Measurements from ENCODE around the gene CTRB1. TPM values are rescaled to one million over a fixed set of nuclear protein-coding genes. Genes with fewer than 3 reads are reported as not detected.

CTRB1 gene
- total RNA-seq = over 10,000 TPM; 14,932 to 20,352 TPM

- intact Hi-C loops (cut with DNase I) = no loop called here
- H3K36me3 ChIP-seq (replicated peaks in 1 of 2; ENCODE audit: insufficient read depth in 1 of 2, low read depth in 2 of 2) = no peaks in the 10 kb centered on the region
- H3K27me3 ChIP-seq = no peaks in the 10 kb centered on the region
- WGBS, 2 donors = 42 to 59% methylated on average over 9 to 17 of the region's 19 CpGs
- peak within 1 kb of the TSS; percentile 54 to 97 for H3K4me3 ChIP-seq
- H3K4me1 ChIP-seq = peaks cover 51% of the 10 kb centered on the region
- peak within 1 kb of the TSS; percentile 90 to 100 (median 96) for H3K27ac ChIP-seq
- TF ChIP-seq POLR2A (IDR thresholded peaks at IDR 0.05) (peak; percentile 85 to 96 (median 96)), CTCF (IDR thresholded peaks at IDR 0.05) (no peak)
- peak; percentile 97 to 99 (median 99) for DNase-seq
- H3K9me3 ChIP-seq = no peaks in the 10 kb centered on the region
- ATAC-seq = peak; percentile 67
Observed at GRCh38 chr16:75218256-75219076, at the start of gene CTRB1. Gene CTRB1 (plus strand): TSS chr16:75218988. CDS start chr16:75219008, 20 bp downstream.

GRCh38 chr16:75169899-75170405 is 48.8 kb upstream of the CTRB1 start:
- Histone ChIP-seq H3K27me3 (no peaks in the 10 kb centered on the region), H3K9me3 (peaks cover 0 to 28% (median 0%) of the 10 kb centered on the region in 3 donors), H3K4me1 (no peaks in the 10 kb centered on the region), H3K27ac (no peak overlapping the region), H3K36me3 (replicated peaks in 1 of 2; ENCODE audit: insufficient read depth in 1 of 2, low read depth in 2 of 2) (peaks cover 0 to 8% of the 10 kb centered on the region in 2 donors), H3K4me3 (no peak overlapping the region)
- TF ChIP-seq CTCF (IDR thresholded peaks at IDR 0.05) (no peak), POLR2A (IDR thresholded peaks at IDR 0.05) (no peak)
- DNase-seq (no peak), ATAC-seq (no peak)
- intact Hi-C loops (cut with DNase I) = no loop called here
- 95 to 97% methylated on average over 10 of the region's 10 CpGs for WGBS, 2 donors

- no peak for TF ChIP-seq POLR2A (IDR thresholded peaks at IDR 0.05)
- no peak for TF ChIP-seq CTCF (IDR thresholded peaks at IDR 0.05)
- no peaks in the 10 kb centered on the region for H3K27me3 ChIP-seq
- ATAC-seq (no peak), DNase-seq (no peak)
- WGBS, 2 donors = 94 to 100% methylated on average over 4 of the region's 4 CpGs
- peaks cover 0 to 38% (median 0%) of the 10 kb centered on the region in 3 donors for H3K9me3 ChIP-seq
- peaks cover 0 to 5% of the 10 kb centered on the region in 2 donors for H3K36me3 ChIP-seq (replicated peaks in 1 of 2; ENCODE audit: insufficient read depth in 1 of 2, low read depth in 2 of 2)
- H3K4me1 ChIP-seq = no peaks in the 10 kb centered on the region
- H3K27ac ChIP-seq = no peak overlapping the region
- no peak overlapping the region for H3K4me3 ChIP-seq
- intact Hi-C loops (cut with DNase I) = no loop called here
Observed at GRCh38 chr16:75172578-75172977, 46.2 kb upstream of the CTRB1 start.

GRCh38 chr16:75175074-75175473 is 43.7 kb upstream of the CTRB1 start:
- Histone ChIP-seq H3K27ac (no peak overlapping the region), H3K4me1 (no peaks in the 10 kb centered on the region), H3K9me3 (peaks cover 0 to 18% (median 0%) of the 10 kb centered on the region in 3 donors), H3K36me3 (replicated peaks in 1 of 2; ENCODE audit: insufficient read depth in 1 of 2, low read depth in 2 of 2) (no peaks in the 10 kb centered on the region), H3K4me3 (no peak overlapping the region), H3K27me3 (no peaks in the 10 kb centered on the region)
- TF ChIP-seq CTCF (IDR thresholded peaks at IDR 0.05) (no peak), POLR2A (IDR thresholded peaks at IDR 0.05) (no peak)
- 89% methylated on average over 1 of the region's 3 CpGs; no CpG with 5 or more reads in 1 of the 2 donors for WGBS, 2 donors
- intact Hi-C loops (cut with DNase I) = no loop called here
- ATAC-seq (no peak), DNase-seq (no peak)
